Stimulated activated CD8-positive, alpha-beta memory T cell treated with anti-CD3 and anti-CD28 coated beads, Interleukin-7, amount 100 ng/mL, for 48 hours (primary cell): Measurements from ENCODE around the gene ABCB4.

ENCODE experiments used
- DNase-seq, 2 donors: peaks; one replicate each; pipeline ENCODE4 v3.0.0-alpha.2; 2020; ENCODE audit warnings: low read depth in 1 of 2; ENCODE audit errors: extremely low read depth in 1 of 2

The ABCB4 gene

GRCh38 chr7:87427288-87427687, 48.2 kb downstream of the ABCB4 start:
- no peak for DNase-seq

GRCh38 chr7:87426160-87426559, 49.3 kb downstream of the ABCB4 start:
- no peak for DNase-seq

- DNase-seq = no peak
Measured at GRCh38 chr7:87424075-87424474, 51.4 kb downstream of the ABCB4 start.

- DNase-seq = no peak
Measured at GRCh38 chr7:87420173-87420572, 55.3 kb downstream of the ABCB4 start.

GRCh38 chr7:87416682-87417587, 58.5 kb downstream of the ABCB4 start:
- DNase-seq = peak; percentile 3 to 36

GRCh38 chr7:87414794-87415188, 60.7 kb downstream of the ABCB4 start:
- no peak for DNase-seq

GRCh38 chr7:87413951-87414793, 61.3 kb downstream of the ABCB4 start:
- DNase-seq = no peak

- no peak for DNase-seq
Measured at GRCh38 chr7:87413029-87413428, 62.5 kb downstream of the ABCB4 start.

GRCh38 chr7:87411186-87411585, 64.3 kb downstream of the ABCB4 start:
- DNase-seq = no peak

GRCh38 chr7:87404674-87405073, 70.8 kb downstream of the ABCB4 start:
- DNase-seq = no peak

GRCh38 chr7:87398446-87398845, 77.0 kb downstream of the ABCB4 start:
- no peak for DNase-seq

- no peak for DNase-seq
Measured at GRCh38 chr7:87395442-87396020, 79.9 kb downstream of the ABCB4 start.

- DNase-seq = no peak
Measured at GRCh38 chr7:87391020-87391701, 84.3 kb downstream of the ABCB4 start.

GRCh38 chr7:87380905-87381304, 94.6 kb downstream of the ABCB4 start:
- DNase-seq = no peak

- no peak for DNase-seq
Measured at GRCh38 chr7:87375662-87376435, 99.6 kb downstream of the ABCB4 start.

- no peak for DNase-seq
Measured at GRCh38 chr7:87370660-87371180, 104.8 kb downstream of the ABCB4 start.

GRCh38 chr7:87369216-87369615, 106.3 kb downstream of the ABCB4 start:
- no peak for DNase-seq

- no peak for DNase-seq
Measured at GRCh38 chr7:87364246-87364645, 111.2 kb downstream of the ABCB4 start.

GRCh38 chr7:87363342-87363741, 112.1 kb downstream of the ABCB4 start:
- no peak for DNase-seq

- DNase-seq = no peak
Measured at GRCh38 chr7:87361320-87361719, 114.2 kb downstream of the ABCB4 start.
